GM19035 (cell line): Measurements from ENCODE around the gene THAP11.
"Not testable (repeated sequence)": the region's sequence is repeated elsewhere in the genome, so short reads cannot be mapped to it uniquely, and the experiment has no call there.

Experiments
- ATAC-seq: cut with Tn5 transposase; IDR thresholded peaks from one replicate; pipeline ENCODE4 v1.9.1; 2021; ENCODE audit not compliant: unreplicated experiment

The THAP11 gene

GRCh38 chr16:67834242-67834614 is 7.9 kb upstream of the THAP11 start:
- no peak for ATAC-seq

- ATAC-seq, result not testable (repeated sequence)
These were observed 4.9 kb upstream of the THAP11 start for GRCh38 chr16:67837190-67837589.

GRCh38 chr16:67837811-67838210 is 4.3 kb upstream of the THAP11 start:
- no peak for ATAC-seq

- no peak for ATAC-seq
These were observed 813 bp upstream of the THAP11 start for GRCh38 chr16:67841198-67841815.

GRCh38 chr16:67842509-67843342 is 606 bp downstream of the THAP11 start:
- ATAC-seq, result peak; percentile 11

- ATAC-seq, result no peak
These were observed 1.2 kb downstream of the THAP11 start for GRCh38 chr16:67843343-67843765.

GRCh38 chr16:67844497-67844896 is 2.4 kb downstream of the THAP11 start:
- ATAC-seq, result no peak

GRCh38 chr16:67845291-67846062 is 3.4 kb downstream of the THAP11 start:
- no peak for ATAC-seq

- no peak for ATAC-seq
These were observed 3.9 kb downstream of the THAP11 start for GRCh38 chr16:67846063-67846319.

GRCh38 chr16:67846320-67847063 is 4.4 kb downstream of the THAP11 start, which contains the start of gene NUTF2:
Gene NUTF2, plus strand, starts transcription at chr16:67846933. Its CDS starts 18,198 bp downstream, at chr16:67865131.
- peak; percentile 57 for ATAC-seq

GRCh38 chr16:67847064-67847861 is 5.1 kb downstream of the THAP11 start, which contains the start of gene CENPT:
Gene CENPT, minus strand, starts transcription at chr16:67847693. Its CDS starts 13,834 bp downstream, at chr16:67833859.
- ATAC-seq, result peak; percentile 44

GRCh38 chr16:67848118-67848517 is 6.0 kb downstream of the THAP11 start:
- ATAC-seq, result no peak

GRCh38 chr16:67853670-67854069 is 11.6 kb downstream of the THAP11 start:
- ATAC-seq, result no peak

GRCh38 chr16:67855789-67856188 is 13.7 kb downstream of the THAP11 start:
- ATAC-seq, result no peak

- ATAC-seq, result no peak
These were observed 14.9 kb downstream of the THAP11 start for GRCh38 chr16:67856927-67857546.

GRCh38 chr16:67857547-67858233 is 15.6 kb downstream of the THAP11 start:
- ATAC-seq, result no peak

GRCh38 chr16:67858500-67858899 is 16.4 kb downstream of the THAP11 start:
- ATAC-seq, result no peak

- no peak for ATAC-seq
These were observed 18.7 kb downstream of the THAP11 start for GRCh38 chr16:67860589-67861398.
